ENCODE results near the gene CTXN3.
A peak's percentile ranks its signal among the peaks of the same experiment; 100 is the strongest.

The CTXN3 gene

DNA sequence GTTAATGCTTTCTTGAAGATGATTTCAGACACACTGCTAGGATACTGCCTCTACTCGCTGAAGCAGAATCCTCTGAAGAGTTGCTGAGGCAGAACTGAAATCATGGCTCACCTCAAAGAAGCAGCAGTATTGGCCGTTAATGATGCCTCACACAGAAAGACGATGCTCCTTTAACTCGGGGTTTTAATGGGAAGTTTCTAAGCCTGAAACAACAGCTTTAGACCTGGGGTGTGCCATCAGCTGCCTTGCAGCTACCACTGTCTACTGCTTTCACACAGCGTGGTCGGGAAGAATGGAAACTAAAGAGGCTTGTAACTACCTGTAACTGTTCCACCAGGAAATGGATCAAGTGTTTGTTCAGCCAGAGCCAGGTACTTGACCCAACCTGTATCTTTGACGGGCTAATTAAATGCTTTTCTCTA lies at the start of gene CTXN3:
Gene CTXN3 (plus strand): TSS at position 65 of the 422 bp plus-strand sequence. CDS start 8,440 bp downstream, outside the sequence.
- no peak for DNase-seq (ENCODE audit: low read depth)

DNA sequence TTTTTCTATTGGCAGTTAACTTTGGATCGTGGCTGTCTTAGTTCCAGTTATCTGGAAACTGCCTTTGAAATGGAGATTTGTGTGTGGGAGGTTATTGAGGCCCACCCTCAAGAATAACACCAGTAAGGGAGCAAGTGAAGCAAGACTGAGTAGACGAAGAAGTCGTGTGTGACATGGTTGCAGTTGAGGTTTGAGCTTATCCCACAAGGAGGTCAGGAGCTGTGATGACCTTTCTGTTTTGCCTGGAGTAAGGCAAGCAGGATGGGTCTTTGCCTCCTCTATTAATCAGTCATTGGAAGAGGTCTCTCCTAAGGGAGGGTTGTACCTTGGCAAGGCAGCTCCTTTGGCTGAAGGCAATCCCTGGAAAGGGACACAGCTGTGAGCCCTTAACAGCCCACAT lies 49.6 kb upstream of the CTXN3 start:
- DNase-seq (ENCODE audit: low read depth) = no peak

DNA sequence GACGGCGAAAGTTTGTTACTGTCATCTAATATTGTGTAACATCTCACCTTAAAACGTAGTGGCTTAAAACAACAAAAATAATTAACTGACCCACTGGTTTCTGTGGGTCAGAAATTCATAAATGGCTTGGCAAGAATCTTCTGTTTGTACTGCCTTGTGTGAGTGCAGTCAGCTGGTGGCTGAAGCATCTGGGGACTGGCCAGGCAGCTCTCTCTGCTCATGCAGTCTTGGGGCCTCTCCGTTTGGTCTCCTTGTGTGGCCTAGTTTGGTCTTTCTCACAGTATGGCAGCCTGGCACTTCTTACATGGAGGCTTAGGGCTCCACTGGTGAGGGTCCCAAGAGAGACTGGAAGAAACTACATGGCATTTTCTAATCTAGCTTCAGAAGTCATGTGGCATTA lies 49.0 kb upstream of the CTXN3 start:
- DNase-seq (ENCODE audit: low read depth) = no peak

DNA sequence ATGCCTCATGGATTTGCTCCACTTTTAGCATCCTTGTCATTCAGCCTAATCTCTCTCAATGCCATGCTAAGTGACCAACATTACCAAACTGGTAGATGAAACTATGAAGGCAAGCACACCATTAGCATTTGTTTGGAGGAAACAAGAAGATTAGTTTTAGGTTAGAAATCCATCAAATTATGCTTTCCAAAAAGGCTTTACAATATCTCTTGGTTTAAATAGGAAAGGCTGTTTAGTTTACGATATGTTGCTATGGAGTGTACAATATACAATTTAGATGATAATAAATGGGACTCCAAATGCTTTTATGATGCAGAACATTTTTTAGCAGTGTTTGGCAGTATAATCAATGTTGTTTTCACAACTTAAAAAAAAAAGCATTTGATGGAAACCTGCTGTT lies 47.8 kb upstream of the CTXN3 start:
- DNase-seq (ENCODE audit: low read depth) = no peak

DNA sequence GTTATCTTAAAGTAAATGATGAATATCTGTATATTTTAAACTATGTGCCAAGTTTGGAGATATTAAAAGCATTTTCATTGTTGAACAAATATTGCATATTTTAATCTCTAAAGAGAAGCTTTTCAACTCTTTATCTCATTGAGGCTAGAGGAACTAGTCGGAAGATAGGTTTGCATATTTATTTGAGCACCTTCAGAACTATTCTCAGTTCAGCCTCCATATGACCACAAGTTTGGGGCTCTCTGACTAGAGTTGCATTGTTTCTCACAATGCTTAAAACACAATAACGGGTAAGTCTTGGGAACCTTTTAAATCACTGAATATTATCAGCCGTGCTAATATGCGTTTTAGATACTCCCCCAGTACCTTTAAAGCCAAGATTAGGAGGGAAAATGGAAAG lies 47.3 kb upstream of the CTXN3 start:
- DNase-seq (ENCODE audit: low read depth) = no peak

DNA sequence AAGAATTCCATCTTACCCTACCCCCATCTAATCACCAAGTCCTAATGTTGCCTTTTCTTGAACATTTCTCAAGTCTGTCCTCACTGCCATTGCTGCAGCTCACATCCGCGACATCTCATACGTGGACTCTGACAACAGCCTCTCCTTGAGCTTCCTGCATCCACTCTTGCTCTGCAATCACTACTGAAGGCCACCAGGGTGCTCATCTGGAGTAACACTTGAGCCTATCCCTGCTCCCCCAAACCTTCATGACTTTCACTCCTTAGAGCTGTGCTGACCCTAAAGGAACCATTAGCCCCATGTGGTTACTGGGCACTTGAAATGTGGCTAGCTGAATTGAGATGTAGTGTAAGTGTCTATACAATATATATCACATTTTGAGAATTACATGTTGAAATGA lies 46.4 kb upstream of the CTXN3 start:
- DNase-seq (ENCODE audit: low read depth) = no peak

DNA sequence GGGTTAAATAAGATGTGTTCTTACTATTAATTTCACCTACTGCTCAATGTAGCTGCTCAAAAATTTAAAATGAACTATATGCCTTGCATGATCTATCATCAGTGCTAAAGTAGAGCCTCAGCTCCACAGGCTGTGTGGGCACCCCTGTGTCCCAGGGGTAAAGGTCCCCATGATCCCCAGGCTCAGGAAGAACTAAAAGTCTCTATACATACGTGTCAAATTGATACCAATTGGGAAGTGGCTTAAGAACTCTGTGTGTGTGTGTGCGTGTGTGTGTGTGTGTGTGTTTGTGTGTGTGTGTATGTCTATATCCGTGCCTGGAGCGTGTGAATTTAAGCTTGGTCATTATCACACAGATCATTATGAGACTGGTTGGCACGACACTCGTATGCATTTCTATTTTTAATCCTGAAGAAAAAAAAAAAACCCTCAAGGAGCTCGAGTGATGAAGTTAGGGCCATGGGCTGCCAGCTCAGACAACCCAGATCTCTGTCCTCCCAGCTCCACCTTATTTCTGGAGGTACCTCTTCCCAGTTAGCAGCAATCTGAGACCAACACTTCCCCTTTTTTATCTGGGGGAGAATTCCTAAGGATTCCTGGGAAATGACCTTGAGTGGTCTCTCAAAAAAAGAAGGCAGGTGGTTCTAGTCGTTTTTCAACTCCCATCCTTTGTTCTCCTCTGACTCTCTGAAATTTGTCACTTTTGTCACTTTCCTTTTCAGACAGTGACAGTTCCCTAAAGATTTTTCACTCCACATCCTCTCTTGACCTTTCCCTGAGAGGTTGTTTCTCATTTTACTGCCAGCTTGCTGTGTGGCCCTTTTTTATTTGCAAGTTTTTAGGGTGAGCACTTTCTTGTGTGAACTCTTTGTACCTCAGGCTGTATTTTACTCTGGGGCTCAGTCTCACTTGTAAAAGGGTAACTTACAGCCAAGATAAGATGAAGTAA lies 45.7 kb upstream of the CTXN3 start:
- DNase-seq (ENCODE audit: low read depth) = no peak

DNA sequence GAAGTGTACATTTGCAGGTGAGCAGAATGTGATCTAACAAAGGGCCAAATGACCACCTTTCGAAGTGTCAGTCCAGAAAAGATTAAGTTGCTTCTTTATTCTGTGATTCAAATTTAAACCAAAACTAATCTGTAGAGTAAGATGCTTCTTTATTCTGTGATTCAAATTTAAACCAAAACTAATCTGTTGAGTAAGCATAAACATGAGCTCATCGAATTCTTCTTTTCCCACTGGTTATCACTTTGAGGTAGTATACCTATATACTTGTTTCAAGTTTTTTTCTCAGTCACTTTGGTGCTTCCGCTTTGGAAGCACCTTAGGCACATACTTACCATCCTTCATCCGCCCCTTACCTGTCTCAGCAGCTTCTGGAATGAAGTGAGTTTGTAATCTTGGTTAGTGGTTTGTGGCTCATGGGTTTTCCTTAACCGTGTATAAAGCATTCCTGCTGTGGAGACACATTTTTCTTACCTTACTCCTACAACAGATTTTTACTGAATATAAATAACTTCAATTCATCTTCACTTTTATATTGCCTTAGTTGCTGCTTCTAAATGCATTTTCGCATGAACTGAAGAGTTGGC lies 40.7 kb upstream of the CTXN3 start:
- DNase-seq (ENCODE audit: low read depth) = no peak

DNA sequence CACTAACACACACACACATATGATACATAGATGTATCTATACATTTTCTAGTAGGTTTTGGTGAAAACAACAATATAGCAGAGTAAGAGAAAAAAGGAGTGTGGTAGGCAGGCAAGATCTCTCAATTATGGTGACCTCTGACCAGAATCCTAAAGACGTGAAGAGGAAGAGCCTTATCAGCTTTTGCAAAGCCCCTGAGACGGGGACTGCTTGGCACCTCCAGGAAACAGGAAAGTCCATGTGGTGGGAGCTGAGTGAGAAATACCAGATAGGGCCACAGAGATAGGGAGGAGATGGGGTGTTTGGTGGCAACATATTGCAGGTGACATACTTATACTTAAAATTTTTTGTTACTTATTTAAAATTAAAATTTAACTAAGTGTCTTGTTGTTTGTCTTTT lies 39.9 kb upstream of the CTXN3 start:
- DNase-seq (ENCODE audit: low read depth) = no peak

DNA sequence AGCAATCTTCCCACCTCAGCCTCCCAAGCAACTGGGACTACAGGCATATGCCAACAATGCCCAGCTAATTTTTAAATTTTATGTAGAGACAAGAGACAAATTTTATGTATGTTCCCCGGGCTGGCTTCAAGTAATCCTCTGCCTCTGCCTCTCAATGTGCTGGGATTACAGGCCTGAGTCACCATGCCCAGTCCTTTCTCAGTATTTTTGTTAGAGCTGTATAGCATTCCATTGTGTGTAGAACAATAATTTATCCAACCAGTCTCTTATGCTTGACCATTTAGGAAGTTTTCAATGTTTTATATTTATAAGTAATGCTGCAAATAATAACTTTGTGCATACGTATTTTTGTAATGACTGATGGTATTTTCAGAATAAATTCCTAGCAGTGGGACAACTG lies 38.9 kb upstream of the CTXN3 start:
- DNase-seq (ENCODE audit: low read depth) = no peak

DNA sequence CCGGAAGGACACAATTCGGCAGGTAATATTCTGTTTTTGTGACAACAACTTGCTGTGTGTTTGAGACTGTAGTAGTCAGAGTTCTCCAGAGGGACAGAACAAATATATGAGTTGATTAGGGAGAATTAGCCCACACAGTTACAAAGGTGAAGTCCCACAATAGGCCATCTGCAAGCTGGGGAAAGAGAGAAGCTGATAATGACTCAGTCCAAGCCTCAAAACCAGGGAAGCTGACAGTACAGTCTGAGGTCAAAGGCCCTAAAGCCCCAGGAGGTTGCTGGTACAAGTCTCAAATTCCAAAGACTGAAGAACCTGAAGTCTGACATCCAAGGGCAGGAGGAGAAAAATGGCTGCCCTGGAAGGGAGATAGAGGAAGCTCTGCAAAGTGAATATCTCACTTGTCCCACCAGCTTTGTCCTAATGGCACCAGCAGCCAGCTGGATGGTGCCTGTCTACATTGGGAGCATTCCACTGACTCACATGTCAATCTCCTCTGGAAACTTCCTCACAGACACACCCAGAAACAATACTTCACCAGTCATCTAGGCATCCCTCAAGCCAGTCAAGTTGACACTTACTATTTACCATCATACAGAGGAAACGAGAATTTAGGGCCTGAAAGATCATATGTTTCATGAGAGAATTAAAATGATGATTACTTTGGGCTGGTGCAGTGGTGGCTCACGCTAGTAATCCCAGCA lies 36.3 kb upstream of the CTXN3 start:
- no peak for DNase-seq (ENCODE audit: low read depth)

DNA sequence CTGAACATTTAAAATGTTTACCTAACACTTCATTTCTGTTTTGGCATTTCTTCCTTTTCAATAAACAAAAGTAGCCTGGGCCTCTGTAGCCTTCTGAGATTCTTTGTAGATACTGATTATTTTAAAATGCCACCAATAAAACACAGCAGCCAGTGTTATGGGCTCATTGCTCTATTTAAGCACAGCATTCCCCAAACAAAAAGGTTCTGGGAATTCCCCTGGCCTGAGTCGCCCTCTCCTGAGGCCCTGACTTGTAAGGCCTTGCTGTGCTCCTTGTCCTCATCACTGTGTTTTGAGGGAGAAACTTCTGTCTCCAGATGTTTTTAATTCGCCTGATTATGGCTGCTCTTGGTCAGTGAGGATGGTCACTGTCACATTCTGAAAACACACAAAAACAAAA lies 33.0 kb upstream of the CTXN3 start:
- DNase-seq (ENCODE audit: low read depth) = peak; percentile 3

DNA sequence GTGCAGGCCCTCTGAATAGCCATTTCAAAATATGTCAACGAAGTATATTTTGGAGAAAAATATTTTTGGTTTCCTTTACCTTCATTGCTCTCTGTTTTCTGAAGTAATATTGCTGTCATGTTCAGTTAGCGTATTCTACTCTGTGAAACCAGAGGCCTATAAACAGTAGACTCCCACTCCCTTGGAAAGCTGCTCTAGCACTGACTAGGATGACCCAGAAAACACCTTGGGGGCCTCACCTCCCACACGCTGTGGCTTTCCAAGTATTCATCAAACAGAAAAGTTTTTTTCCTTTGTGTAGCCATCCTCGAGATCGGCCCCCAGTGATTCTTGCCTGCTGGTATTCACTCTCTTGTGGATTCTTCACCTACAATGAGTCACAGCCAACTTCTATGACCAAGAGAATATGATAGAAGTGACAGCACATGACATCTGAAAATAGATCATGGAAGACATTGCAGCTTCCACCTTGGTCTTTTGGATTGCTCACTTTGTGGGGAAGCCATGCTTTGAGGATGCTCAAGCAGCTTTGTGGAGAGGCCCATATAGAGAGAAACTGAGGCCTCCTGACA lies 28.9 kb upstream of the CTXN3 start:
- no peak for DNase-seq (ENCODE audit: low read depth)

DNA sequence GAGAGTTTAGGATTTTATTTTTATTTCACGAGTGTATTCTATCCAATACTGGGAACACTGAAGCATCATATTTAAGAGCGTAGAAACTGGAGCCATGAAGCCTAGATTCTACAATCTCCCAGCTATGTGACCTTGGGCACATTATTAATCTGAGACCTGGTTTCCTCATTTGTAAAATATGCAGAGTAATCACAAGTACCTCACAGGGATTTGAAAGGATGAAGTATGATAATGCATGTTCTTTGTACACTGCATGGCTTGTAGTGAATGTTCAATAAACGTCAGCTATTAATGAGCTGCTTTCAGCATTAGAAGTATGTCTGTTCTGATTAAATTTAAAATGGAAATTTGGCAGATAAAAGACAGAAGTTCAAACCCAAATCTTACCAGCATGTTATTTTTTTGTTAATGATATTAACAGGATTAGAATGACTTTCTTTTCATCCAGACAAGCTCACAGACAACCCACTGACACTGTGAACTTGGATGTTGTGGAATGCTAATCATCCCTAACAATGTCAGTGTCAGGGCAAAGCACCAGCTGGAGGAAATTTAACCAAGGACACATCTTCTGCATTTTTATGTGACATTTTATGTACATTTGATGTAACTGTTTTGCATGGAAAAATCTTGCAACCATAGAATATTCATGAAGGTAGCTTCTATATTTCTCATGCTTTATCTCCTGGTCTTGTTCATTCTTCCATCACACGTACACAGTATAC lies 27.1 kb upstream of the CTXN3 start:
- DNase-seq (ENCODE audit: low read depth) = no peak

DNA sequence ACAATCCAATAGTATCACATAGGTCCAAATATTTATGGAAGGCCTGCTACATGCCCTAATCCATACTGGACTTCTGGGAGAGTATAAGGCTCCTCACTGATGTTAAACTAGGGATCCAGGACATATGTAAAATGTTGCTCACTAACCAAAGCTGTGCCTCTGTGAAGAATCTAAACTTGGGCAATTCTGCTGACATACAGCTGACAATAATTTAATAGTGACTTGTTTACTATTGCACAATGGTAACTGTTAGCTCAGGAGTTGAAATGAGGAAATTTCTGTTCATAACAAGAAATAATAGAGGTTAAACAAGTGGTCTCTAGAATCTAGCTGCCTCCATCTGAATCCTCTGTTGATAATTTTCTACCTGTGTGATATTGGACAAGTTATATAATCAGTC lies 14.9 kb upstream of the CTXN3 start:
- no peak for DNase-seq (ENCODE audit: low read depth)

DNA sequence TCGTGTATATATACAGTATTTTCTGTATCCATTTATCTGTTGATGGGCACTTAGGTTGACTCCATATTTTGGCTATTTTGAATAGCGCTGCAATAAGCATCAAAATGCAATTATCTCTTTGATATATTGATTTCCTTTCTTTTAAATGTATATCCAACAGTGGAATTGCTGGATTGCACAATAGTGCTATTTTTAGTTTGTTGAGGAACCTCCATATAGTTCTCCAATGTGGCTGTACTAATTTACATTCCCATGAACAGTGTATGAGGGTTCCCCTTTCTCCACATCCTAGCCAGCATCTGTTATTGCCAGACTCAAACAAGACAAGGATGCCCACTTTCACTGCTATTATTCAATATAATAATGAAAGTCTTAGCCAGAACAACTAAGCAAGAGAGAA lies 9.1 kb upstream of the CTXN3 start:
- no peak for DNase-seq (ENCODE audit: low read depth)

DNA sequence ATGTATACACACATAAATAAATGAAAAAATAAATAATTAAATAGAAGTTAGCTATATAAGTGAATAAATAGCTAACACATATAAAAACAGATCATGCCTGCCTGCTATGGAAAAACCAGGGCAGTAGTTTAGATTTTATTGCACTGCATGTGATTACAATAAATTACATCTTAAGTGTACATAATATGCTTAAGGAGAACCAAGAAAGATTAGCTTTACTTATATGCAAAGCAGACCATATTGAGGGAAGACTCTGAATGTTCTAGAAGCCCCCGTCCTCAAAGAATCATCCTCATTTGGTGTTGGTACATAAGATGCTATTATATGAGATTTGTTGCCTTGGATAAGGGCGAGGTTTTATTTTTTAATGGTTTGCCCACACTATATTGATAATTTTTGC lies 5.9 kb upstream of the CTXN3 start:
- no peak for DNase-seq (ENCODE audit: low read depth)

DNA sequence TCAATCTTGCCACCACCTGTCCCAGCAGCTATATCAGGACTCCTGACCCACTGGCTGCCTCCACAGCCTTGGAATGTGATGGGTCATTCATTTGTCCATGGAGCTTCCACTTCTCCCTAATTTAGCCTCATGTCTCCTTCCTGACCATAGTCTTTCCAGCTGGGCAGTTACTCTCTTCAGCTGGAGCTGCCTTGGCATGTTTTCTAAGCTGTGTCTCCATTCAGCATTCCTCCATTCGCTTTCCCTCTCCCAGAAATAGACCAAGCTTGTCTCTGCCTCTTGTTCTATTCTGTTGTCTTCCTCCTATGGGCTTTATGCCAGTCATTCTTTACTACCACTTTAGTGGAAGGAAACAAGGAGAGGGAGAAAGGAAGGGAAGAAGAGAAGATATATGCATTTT lies 5.3 kb upstream of the CTXN3 start:
- no peak for DNase-seq (ENCODE audit: low read depth)

DNA sequence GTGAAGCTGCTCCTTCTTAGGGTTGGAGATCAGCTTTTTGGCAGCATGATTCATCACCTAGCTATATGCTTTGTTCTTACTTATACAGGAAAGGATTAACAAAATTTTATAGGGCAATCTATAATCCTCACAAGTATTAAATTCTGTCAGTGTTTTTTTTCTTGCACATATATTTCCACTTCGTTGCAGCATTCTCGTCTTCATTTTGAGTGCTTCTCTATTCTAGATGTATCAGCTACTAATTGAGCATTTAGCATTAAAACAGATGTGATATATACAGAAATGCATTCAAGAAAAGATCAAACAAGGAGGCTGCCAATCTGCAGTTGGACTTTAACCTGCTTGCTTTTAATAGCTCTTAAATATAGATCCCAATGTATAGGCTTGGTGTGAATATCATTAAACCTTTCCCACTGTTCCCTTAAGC lies 3.6 kb upstream of the CTXN3 start:
- no peak for DNase-seq (ENCODE audit: low read depth)

DNA sequence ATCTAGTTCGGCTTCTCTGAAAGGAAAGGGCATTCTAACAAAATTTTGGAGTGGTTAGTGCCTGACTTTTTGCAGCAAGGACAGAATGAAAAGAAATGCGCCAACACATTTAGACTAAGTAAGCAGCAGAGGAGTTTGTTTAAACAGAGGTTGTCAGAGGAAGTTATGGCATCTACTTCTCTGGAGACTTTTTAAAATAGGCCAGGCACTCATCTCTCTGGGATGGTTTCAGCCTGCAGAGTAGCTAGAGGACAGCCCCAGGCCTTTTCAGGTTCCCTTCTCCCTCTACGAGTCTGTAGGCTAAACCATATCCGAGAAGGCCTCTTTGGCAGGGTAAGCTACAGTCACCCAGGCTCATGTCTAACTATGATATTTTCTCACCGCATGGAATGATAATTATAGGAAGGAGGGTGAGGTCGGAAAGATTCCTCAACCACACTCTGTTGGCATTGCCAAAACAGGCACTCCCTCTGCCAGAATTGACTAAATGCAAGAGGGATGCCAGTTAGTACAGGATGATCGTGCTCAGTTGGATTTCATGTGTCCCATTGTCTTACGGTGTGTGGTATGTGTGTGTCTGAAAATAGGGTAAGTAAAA lies 1.4 kb upstream of the CTXN3 start:
- peak; percentile 20 for DNase-seq (ENCODE audit: low read depth)

DNA sequence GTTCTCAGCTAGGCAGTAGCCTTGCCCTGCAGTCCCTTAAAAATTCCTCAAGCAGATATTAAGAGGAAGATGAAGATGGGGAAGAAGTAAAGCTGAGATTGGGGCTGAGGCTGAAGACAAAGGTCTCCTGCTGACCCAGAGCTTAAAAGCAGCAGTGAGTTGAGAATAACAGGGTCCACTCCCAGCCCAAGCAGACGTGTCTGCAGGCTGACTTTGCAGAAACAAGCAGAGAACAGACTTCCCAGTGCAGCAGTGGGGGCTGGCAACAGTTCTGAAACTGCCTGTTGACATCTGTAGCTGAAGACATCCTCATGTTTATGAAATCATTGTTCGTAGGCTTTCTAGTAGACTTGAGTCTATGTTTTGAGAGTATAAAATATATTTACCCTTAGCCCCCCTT lies 1.1 kb downstream of the CTXN3 start:
- no peak for DNase-seq (ENCODE audit: low read depth)

DNA sequence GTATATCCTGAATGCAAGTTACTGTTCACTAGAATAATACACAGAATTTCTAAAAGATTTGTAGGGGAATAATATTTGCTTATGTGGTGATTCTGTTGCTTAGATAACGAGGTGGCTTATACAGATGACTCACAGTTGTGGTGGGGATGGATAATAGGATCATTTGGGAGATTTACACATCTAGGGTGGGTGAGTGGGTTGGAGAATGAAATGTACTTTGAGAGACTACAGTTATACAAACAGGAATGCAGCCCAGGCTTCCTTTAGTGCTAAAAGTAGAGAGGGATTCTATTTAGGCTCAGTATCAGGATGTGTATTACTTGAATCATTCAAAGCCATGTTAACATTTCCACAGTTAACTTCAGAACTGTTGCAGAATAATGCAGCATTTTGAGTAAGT lies 1.8 kb downstream of the CTXN3 start:
- DNase-seq (ENCODE audit: low read depth) = peak; percentile 33
